GM18951 (cell line): Measurements from ENCODE around the gene ADGRG3.

Experiments used
- POLR2A ChIP-seq: IDR thresholded peaks from 4 replicates; pipeline ENCODE4 v1.6.1; 2011; ENCODE audit warnings: mild to moderate bottlenecking; ENCODE audit not compliant: insufficient read length, insufficient read depth; ENCODE audit errors: extremely low read depth
- in situ Hi-C: fragments of 300-500 bp; cut with MboI; formaldehyde crosslinking; loops from one replicate; pipeline ENCODE4 v1.12.0; 2022; ENCODE audit warnings: low sequenced_read_pairs, mixed read lengths, inconsistent platforms; ENCODE audit not compliant: unreplicated experiment

Gene ADGRG3

GRCh38 chr16:57653936-57654335 lies 14.2 kb upstream of the ADGRG3 start:
- in situ Hi-C loops, result loop anchor here (5.0 kb wide), 1 partner anchor 63 kb away; no protein-coding TSS in a partner anchor

GRCh38 chr16:57656342-57656955 lies 11.7 kb upstream of the ADGRG3 start:
- TF ChIP-seq POLR2A, result no peak
- in situ Hi-C loops, result no loop called here

More at GRCh38 chr16:57653936-57654335, 14.2 kb upstream of the ADGRG3 start:
- TF ChIP-seq POLR2A, result no peak

- in situ Hi-C loops, result no loop called here
These were observed 10.9 kb upstream of the ADGRG3 start for GRCh38 chr16:57657228-57657627.

GRCh38 chr16:57658130-57658877 lies 9.8 kb upstream of the ADGRG3 start:
- in situ Hi-C loops, result no loop called here
- TF ChIP-seq POLR2A, result no peak

More at GRCh38 chr16:57657228-57657627, 10.9 kb upstream of the ADGRG3 start:
- no peak for TF ChIP-seq POLR2A

- in situ Hi-C loops, result no loop called here
- TF ChIP-seq POLR2A, result no peak
These were observed 9.0 kb upstream of the ADGRG3 start for GRCh38 chr16:57658878-57659674.

- in situ Hi-C loops, result no loop called here
- no peak for TF ChIP-seq POLR2A
These were observed 7.2 kb upstream of the ADGRG3 start for GRCh38 chr16:57660715-57661463.

GRCh38 chr16:57661510-57661909 lies 6.6 kb upstream of the ADGRG3 start:
- in situ Hi-C loops, result no loop called here
- TF ChIP-seq POLR2A, result no peak

- no peak for TF ChIP-seq POLR2A
- in situ Hi-C loops, result no loop called here
These were observed 5.9 kb upstream of the ADGRG3 start for GRCh38 chr16:57661936-57662906.

GRCh38 chr16:57663436-57663835 lies 4.7 kb upstream of the ADGRG3 start:
- in situ Hi-C loops, result no loop called here
- no peak for TF ChIP-seq POLR2A

- no peak for TF ChIP-seq POLR2A
- in situ Hi-C loops, result no loop called here
These were observed 4.0 kb upstream of the ADGRG3 start for GRCh38 chr16:57663917-57664661.

GRCh38 chr16:57664662-57665025 lies 3.5 kb upstream of the ADGRG3 start:
- no peak for TF ChIP-seq POLR2A
- in situ Hi-C loops, result no loop called here
